G401.6 (cell line): ENCODE data around the gene STXBP5L.
"Not testable (repeated sequence)": the region's sequence is repeated elsewhere in the genome, so short reads cannot be mapped to it uniquely, and the experiment has no call there.

ENCODE experiments used
- FAIRE-seq: peaks from 2 replicates; lab custom pipeline; 2012; peaks lifted over from hg19 to GRCh38; lab: Jason Lieb, UNC

The STXBP5L gene

DNA sequence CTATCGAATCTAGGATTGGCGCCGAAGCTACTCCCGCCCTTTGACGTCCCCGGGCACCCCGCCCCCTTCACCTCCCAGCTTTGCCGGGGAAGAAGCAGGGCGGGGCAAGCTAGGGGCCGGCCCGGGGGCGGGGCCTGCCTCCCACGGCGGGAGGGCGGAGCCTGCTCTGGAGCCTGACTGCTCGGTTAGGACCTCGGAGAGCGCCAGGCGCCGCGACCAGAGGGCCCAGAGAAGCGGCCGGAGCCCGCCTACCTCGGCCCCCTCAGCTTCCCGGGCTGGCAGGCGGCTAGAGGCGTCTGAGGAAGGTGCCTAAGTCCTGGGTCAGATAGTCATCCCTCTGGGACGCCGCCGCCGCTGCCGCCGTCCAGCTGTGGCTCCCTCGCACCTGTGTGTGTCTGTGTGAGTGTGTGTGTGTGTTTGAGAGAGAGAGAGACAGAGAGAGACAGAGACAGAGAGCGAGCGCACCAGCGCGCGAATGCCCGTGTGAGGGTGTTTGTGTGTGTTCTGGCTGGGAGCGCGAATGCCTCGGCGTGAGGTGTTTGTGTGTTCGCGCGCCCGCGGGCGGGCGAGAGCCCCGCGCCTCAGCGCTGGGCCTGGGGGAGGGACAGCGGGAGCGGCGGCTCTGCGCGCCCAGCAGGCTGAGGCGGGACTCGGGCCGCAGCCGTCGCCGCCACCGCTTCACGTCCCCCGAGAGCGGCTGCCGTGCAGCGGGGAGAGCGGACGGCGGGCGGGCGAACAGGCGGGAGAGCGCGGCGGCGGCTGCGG, at the start of gene STXBP5L:
Gene STXBP5L (plus strand): TSS at position 176 of the 765 bp plus-strand sequence. CDS start 1,374 bp downstream, outside the sequence.
- FAIRE-seq, result no peak

DNA sequence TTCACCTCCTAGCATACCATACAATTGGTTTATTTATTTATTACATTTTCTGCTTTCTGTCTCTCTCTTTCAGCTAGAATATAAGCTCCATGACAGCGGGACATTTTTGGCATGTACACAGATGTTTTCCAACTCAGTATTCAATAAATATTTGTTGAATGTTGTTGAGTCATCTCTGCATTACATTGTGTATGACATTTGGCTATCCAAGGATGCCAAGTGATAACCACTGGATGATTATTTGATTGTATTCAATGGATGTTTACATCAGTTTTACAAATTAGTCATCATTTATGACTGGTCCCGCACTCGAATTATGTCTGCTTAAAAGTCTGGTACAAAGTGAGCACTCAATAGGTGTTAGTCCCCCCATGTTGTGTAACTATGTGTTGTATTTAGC, 49.5 kb upstream of the STXBP5L start:
- FAIRE-seq, result no peak

DNA sequence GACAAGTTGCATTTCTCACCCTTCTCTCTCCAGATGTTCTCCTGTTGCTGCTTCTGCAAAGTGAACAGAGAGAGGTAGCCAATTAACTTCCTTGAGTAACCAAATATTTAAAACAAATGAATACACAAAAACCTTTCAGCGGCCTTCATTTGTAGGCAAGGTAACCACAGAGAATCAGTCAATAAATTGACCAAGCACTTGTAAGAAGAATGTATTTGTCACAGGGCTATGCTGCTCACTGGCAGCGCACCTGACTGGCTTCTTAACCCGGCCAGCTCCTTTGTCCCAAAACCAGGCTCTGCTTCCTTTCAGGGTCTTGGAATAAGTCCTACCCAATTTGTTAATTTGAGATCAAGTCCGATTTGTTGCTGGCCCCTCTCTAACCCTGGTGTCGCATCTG, 43.5 kb upstream of the STXBP5L start:
- no peak for FAIRE-seq

- no peak for FAIRE-seq
Measured at GRCh38 chr3:120875507-120875906, 32.5 kb upstream of the STXBP5L start.

- no peak for FAIRE-seq
Measured at GRCh38 chr3:120875989-120876388, 32.0 kb upstream of the STXBP5L start.

- no peak for FAIRE-seq
Measured at GRCh38 chr3:120879411-120879810, 28.6 kb upstream of the STXBP5L start.

GRCh38 chr3:120892921-120893320, 15.1 kb upstream of the STXBP5L start:
- FAIRE-seq, result no peak

DNA sequence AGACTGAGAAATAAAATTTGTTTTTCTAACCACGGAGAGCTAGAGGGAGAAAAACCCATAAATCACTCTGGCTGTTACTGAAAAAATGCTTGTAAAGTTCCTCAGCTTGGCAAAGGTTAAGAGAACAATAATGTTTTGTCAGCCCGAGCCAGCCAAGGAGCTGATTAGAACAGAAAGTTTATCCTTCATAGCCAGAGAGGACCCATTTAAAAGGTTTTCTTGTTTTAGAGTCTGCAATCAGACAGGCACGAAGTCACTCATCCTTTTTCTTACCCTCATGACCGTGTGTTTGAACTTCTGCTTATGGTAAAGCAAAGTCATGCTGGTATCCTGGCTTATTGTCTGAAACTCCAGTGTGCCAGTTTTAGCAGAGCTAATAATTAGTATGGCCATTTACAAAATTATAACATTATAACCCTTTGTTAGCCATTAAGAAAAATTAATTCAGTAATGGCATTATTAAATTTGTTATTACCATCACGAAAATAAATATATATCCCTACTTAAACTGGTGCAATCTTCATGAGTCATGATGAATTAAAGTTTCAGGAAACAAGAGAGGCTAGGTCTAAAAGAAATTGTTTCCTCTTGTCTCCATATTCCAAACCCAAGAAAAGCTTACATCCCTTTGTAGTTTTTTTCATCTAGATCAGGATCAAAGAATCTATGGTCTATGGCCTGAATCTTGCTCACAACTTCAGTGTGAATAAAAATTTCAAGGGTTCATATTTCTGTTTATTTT, 13.5 kb upstream of the STXBP5L start:
- FAIRE-seq, result no peak

- not testable (repeated sequence) for FAIRE-seq
Measured at GRCh38 chr3:120901716-120902115, 6.3 kb upstream of the STXBP5L start.

- FAIRE-seq, result no peak
Measured at GRCh38 chr3:120903221-120903620, 4.8 kb upstream of the STXBP5L start.

GRCh38 chr3:120907659-120908029, 361 bp upstream of the STXBP5L start:
- FAIRE-seq, result no peak

DNA sequence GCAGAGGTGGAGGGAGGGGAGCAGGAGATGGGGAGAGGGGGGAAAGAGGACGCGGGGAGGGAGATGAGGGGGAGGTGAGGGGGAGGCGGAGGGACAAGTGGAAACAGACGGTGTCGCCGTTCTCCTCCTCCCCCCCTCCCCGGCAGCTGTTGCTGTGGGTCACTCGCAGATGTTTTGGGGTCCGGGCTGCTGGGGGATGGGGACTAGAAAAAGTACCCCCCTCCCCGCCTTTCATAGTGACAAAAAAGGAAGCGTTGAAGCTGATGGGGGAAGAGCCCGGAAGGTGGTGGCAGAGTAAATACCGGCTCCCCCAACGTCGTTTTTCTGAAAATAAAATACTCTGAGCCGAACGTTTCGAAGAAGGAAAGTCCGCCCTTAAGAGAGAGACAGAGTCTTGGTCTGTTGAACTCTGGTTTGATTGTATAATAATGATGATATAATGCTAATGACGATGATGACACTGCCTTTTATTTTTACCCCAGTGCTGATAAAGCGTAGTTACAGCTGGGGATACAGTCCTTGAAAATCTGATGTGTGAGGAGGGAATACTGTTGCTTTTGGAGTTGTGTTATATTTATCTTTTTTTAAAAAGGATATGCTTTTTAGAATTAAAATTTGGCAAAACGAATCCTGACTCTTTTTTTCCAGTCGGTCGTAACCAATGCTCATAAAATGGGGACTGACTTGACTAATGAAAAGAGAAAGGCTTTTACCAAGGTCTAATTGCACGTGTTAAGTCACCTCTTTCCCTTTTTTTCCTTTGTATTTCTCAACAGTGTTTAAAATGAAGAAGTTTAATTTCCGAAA, 993 bp downstream of the STXBP5L start:
- no peak for FAIRE-seq

- no peak for FAIRE-seq
Measured at GRCh38 chr3:120909602-120909878, 1.5 kb downstream of the STXBP5L start.

DNA sequence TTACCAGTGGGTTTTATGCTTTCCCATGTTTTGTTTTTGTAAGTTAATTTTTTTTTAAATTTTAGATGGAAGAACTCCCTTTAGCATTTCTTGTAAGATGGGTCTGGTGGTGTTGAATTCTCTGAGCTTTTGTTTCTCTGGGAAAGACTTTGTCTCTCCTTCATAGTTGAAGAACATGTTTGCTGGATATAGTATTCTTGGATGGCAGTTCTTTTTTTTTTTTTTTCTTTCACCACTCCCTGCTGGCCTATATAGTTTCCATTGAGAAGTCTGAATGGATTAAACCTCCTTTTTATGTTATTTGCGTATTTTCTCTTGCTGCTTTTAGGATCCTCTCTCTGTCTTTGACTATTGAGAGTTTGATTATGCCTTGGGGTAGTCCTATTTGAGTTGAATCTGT, 18.1 kb downstream of the STXBP5L start:
- no peak for FAIRE-seq

DNA sequence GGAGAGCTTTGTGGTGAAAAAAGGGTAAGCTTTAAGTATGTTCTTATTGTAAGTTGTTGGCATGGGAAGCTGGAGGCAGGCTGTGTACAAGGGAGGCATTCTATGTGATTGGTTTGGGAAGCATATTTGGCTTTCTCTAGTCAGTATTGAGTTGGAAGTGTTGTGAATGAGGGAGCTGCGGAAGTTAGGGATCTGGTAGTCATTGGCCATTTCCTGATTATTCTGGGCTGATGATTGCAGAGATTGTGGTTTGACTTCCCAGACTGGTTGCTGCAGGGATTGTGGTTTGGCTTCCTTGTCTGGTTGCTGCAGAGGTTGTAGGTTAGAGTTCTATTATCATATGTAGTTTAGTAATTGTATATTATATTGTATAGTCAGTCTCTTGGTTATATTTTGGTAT, 21.0 kb downstream of the STXBP5L start:
- no peak for FAIRE-seq

DNA sequence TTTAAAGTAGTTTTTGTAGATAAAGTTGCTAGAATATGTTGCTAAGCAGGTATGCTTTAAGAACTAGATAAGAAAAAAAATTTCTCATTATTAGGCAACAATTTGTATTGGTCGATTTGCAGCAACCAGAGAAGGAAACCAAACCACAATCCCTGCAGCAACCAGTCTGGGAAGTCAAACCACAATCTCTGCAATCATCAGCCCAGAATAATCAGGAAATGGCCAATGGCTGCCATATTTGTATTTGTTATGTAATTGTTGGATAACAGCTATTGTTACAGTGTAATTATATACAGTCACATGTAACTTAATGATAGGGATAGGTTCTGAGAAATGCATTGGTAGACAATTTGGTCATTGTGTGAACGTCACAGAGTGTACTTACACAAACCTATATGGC, 23.6 kb downstream of the STXBP5L start:
- no peak for FAIRE-seq

DNA sequence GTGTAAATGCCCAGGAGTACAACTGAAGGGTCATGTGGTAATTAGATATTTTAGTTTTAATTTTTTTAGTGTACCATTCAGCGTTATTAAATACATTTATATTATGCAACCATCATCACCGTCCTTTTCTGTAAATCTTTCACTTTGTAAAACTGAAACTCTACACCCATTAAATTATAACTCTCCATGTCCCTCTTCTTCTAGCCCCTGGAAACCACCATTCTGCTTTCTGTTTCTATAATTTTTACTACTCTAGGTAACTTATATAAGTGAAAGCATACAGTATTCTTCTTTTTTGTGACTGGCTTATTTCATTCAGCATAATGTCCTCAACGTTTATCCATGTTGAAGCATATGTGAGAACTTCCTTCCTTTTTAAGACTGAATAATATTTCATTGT, 48.1 kb downstream of the STXBP5L start:
- FAIRE-seq, result no peak

DNA sequence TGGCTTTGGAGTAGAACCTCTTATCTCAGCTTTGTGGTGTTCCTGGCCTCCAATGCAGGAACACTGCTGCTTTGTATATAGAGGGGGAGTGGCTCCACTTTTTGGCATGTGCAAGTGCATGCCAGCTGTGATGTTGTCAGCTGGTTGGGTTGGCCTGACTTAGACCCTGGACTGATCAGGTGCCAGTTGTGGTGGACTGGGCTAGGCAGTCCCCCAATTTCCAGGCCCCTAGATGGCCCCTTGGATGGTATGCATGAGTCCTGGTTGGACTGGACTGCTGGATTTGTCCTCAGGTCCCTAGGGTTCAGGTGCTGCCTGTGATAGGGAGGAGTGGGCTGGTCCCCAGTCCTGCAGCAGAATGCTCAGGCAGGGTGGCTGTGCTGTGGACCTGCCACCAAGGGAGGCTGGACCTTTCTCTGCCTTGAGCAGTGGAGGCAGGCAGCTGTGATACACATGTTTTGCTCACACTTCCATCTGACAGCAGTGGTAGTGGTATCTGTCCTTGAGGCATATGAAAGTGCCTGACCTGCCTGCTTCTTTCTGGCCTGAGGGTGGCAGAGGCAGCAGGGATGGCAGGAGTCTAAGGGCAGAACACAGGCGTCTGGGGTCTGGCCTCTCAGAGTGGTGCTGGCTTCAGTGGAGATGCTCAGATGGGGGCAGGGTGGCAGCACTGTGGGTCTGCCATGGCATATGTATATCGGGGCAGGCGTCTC, 74.8 kb downstream of the STXBP5L start:
- no peak for FAIRE-seq

GRCh38 chr3:120983321-120983665, 75.3 kb downstream of the STXBP5L start:
- no peak for FAIRE-seq

GRCh38 chr3:120983841-120984240, 75.8 kb downstream of the STXBP5L start:
- FAIRE-seq, result no peak

DNA sequence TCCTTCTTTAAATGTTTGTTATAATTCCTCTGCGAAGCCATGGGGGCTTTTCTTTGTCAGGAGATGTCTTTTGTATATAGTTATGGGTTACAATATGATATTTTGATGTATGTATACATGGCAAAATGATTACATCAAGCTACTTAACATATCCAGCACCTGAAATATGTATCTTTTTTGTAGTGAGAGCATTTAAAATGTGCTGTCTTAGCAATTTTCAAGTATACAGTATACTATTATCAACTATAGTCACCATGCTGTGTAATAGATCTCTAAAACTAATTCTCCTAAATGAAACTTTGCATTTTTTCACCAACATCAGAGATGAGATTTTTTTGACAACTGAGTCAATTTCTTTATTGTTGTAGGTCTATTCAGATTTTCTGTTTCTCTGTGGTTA, 77.2 kb downstream of the STXBP5L start:
- no peak for FAIRE-seq

GRCh38 chr3:120988994-120989393, 81.0 kb downstream of the STXBP5L start:
- no peak for FAIRE-seq

- no peak for FAIRE-seq
Measured at GRCh38 chr3:121018917-121019321, 110.9 kb downstream of the STXBP5L start.
